Activated CD4-positive, CD25-positive, alpha-beta regulatory T cell (primary cell): ENCODE results near the gene TRIM60.
"Not testable (repeated sequence)": the region's sequence is repeated elsewhere in the genome, so short reads cannot be mapped to it uniquely, and the experiment has no call there.

Experiments
- DNase-seq, 4 experiments: peaks; one replicate each; lab custom pipeline; 2025; lab: John Stamatoyannopoulos, UW

Gene TRIM60

DNA sequence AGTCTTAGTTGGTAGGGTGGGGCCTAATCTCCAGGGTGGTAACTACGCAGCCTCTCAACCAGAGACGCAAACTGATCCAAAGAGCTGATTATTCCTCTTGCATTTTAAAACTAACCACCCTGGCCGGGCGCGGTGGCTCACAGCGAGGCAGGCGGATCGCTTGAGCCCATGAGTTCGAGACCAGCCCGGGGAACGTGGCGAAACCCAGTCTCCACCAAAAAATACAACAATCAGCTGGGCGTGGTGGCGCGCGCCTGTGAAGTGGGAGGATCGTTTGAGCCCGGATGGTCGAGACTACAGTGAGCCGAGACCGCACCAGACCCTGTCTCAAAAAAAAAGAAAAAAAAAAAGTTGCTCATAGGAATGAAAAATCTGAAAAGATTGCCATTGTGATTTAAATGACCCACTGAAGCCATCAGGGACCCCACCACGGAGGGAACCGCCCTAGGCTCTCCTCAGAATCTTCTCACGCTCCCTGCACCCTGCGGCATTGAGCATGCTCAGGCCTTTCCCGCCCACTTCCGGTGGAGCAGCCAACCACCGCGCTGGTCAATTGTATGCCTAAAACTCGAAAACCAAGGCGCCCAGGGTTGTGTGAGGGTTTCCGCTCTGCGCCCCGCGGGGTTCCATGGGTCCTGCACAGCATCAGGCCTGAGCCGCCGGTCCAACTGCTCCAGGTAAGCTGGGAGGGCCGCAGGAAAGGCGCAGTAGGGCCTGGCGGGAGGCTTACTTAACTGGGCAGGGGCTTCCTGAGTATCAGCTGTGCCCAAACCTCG lies at the start of gene TRIM60:
TSS of gene TRIM60 (plus strand) at position 564 of the 776 bp plus-strand sequence. CDS start 8,074 bp downstream, outside the sequence.
- DNase-seq, result no peak

DNA sequence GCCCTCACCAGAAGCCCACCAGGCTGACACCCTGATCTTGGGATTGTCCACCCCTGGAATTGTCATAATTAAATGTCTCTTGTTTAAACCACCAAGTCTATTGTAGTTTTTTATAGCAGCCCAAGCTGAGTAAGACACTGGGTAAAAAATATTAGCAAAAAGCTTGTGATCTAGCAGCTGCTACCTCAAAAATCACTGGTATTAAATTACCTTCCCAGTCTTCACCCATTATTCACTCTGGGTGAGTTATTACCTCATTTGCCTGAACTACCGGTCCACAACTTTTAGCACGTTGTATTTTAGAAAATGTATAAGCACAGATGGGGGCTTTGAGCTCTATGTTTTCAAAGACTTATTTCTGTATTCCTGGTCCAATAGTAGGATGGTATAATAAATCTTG lies 42.3 kb upstream of the TRIM60 start:
- no peak for DNase-seq

DNA sequence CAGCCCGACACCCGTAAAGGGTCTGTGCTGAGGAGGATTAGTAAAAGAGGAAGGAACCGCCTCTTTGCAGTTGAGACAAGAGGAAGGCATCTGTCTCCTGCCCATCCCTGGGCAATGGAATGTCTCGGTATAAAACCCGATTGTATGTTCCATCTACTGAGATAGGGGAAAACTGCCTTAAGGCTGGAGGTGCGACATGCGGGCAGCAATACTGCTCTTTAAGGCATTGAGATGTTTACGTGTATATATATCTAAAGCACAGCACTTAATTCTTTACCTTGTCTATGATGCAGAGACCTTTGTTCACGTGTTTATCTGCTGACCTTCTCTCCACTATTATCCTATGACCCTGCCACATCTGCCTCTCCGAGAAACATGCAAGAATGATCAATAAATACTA lies 41.0 kb upstream of the TRIM60 start:
- not testable (repeated sequence) for DNase-seq

DNA sequence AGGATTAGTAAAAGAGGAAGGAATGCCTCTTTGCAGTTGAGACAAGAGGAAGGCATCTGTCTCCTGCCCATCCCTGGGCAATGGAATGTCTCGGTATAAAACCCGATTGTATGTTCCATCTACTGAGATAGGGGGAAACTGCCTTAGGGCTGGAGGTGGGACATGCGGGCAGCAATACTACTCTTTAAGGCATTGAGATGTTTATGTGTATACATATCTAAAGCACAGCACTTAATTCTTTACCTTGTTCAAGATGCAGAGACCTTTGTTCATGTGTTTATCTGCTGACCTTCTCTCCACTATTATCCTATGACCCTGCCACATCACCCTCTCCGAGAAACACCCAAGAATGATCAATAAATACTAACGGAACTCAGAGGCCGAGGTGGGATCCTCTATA lies 35.7 kb upstream of the TRIM60 start:
- DNase-seq, result not testable (repeated sequence)

DNA sequence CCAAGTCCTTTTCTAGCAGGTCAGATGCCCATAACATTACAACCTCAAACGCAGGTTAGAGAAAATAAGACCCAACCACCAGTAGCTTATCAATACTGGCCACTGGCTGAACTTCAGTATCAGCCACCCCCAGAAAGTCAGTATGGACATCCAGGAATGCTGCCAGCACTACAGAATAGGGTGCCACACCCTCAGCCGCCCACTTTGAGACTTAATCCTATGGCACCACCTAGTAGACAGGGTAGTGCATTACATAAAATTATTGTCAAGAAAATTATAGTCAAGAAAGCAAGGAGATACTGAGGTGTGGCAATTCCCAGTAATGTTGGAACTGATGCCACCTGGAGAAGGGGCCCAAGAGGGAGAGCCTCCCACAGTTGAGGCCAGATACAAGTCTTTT lies 34.5 kb upstream of the TRIM60 start:
- DNase-seq, result no peak

DNA sequence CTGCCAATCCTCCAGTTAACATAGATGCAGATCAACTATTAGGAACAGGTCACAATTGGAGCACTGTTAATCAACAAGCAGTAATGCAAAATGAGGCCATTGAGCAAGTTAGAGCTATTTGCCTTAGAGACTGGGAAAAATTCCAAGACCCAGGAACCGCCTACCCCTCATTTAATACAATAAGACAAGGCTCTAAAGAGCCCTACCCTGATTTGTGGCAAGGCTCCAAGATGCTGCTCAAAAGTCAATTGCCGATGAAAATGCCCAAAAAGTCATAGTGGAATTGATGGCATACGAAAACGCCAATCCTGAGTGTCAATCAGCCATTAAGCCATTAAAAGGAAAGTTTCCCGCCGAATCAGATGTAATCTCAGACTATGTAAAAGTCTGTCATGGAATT lies 33.9 kb upstream of the TRIM60 start:
- no peak for DNase-seq

DNA sequence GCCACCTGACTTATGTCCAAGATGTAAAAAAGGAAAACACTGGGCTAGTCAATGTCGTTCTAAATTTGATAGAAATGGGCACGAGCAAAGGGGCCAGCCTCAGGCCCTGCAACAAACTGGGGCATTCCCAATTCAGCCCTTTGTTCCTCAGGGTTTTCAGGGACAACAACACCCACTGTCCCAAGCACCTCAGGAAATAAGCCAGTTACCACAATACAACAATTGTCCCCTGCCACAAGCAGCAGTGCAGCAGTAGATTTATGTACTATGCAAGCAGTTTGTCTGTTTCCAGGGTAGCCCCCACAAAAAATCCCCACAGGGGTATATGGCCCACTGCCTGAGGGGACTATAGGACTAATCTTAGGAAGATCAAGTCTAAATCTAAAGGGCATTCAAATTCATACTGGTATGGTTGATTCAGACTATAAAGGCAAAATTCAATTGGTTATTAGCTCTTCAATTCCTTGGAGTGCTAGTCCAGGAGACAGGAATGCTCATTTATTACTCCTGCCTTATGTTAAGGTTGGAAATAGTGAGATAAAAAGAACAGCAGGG lies 33.2 kb upstream of the TRIM60 start:
- DNase-seq, result not testable (repeated sequence)

DNA sequence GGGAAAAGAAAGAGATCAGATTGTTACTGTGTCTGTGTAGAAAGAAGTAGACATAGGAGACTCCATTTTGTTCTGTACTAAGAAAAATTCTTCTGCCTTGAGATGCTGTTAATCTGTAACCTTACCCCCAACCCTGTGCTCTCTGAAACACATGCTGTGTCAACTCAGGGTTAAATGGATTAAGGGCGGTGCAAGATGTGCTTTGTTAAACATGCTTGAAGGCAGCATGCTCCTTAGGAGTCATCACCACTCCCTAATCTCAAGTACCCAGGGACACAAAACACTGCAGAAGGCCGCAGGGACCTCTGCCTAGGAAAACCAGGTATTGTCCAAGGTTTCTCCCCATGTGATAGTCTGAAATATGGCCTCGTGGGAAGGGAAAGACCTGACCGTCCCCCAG lies 29.8 kb upstream of the TRIM60 start:
- DNase-seq, result not testable (repeated sequence)

DNA sequence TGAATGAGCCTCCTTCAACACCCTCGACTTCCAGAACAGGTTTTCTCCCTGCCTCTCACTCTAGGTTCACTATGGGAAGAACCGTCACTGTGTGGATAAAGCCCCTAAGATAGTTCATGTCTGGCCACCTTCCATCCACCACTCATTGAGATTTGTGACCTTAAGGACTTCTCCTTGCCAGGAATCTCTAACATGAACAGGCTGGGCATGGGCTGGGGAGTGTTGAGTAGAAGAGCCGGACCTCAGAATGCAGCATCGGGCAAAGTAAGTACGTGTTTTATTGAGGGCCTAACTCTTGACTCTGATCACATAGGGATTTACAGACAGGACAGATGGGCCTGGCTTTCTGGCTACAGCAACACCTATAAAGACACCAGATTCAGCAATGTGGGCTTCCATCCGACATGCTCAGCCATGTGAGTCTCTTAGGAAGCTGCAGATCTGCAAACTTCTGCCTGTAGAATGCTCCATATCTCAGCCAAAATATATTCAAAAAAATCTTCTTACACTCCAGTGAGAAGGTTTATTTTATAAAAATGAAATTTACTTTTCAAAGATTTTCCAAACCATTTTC lies 26.4 kb upstream of the TRIM60 start:
- no peak for DNase-seq

DNA sequence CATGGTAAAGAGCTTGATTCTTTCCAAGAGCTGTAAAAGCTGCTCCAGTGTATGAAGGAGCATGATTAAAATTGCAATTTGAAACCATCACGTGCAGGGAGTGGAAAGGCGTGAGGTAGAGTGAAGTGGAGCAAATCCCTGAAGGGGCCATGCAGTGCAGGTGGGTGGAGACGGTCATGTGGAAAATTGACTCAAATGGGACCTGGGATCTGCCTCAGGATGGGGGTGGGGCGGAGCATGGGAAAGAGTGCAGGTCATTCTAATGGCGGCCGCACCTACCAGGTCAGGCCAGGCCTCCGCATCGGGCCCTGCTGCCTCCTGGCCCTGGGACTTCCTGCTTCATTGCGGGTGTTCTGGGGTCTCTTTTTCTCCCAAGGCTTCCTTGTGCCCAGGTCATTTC lies 25.3 kb upstream of the TRIM60 start:
- DNase-seq, result no peak

DNA sequence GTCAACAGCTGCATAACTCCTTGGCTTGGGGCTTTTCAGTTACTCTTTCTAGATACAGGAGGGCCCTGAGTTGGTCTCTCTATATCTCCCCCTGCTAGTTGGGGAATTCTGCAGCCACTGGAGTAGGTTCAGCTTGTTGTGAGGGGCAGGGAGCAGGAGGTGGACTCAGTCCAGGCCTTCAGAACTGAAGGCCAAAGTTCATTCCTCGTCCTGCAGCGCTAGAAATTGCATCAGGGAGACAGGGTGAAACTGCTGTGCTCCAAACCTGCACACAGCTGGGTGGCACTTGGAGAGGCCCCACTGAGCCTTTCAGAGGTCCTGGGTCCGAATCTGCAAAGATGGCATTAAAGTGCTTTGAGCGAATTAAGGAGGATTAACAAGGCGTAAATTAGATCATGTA lies 24.9 kb upstream of the TRIM60 start:
- no peak for DNase-seq

DNA sequence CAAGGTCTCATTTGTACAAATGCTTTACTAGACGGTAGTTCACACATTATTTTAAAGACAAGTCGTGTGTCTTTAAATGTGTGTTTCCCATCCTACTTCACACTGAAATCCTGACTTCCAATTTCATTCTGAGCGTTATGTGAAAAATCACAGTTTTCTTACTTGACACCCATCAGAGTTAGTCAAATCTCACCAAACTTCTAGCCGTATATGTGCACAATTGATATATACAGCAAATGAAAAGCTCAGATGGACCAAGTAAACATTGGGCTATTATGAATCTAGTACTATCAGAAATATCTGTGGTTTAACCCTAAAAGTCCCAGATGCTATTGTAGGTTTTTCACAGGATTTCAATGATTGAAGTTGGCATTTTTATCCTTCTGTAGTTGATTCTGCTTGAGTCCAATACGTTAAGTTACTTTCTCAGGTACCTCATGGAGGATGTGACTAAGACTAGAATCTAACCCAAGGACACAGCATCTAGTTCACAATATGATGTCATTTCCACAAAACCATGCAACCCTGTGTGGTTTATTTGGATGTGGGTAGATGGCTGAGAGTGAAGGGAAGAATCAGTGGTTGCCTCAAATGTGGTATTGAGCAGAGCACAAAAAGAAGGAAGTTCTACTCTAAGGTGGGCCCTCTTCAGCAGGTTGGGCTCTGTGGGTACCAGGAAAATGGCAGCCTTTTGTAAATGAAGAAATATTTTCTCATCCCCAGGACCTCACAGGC lies 22.1 kb upstream of the TRIM60 start:
- no peak for DNase-seq

DNA sequence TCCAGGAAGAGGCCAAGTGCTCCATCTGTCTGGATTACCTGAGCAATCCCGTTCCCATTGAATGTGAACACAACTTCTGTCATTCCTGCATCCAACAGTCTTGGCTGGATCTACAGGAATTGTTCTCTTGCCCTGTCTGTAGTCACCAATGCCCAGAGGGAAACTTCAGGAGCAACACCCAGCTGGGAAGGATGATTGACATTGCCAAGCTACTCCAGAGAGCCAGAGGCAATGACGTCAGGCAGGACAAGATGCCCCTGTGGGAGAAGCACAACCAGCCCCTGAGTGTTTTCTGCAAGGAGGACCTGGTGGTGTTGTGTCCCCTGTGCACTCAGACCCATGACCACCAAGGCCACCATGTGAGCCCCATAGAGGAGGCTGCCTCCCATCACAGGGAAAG lies 21.3 kb upstream of the TRIM60 start:
- no peak for DNase-seq

DNA sequence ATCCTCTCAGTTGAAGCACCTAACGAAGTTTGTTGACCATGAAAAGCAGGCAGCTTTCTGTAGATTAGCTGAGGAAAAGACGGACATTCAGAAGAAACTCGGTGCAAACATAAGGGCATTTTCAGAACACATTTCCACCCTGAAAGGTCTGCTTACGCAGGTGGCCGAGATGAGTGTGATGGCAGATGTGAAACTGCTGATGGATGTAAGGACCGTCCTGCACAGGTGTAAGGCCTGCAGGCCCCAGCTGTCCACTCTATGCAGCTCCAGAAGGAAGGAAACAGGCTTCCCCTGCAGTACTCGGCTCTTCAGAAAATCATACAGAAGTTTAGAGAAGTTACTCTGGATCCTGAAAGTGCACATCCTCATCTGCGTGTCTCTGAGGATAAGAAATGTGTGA lies 20.8 kb upstream of the TRIM60 start:
- no peak for DNase-seq

DNA sequence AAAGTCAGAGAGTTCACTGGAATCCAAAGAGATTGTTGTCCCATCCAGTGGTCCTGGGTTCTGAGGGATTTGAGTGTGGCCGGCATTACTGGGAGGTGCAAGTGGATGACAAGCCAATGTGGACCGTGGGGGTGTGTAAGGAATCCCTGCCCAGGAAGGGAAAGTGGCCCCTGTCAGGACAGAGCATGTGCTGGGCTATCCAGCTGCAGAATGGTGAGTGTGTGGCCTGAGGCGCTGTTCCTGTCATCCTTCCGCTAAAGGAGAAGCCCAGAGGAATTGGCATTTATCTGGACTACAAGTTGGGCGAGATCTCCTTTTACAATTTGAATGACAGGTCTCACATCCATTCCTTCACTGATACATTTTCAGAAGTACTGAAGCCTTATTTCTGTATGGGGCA lies 20.4 kb upstream of the TRIM60 start:
- no peak for DNase-seq

DNA sequence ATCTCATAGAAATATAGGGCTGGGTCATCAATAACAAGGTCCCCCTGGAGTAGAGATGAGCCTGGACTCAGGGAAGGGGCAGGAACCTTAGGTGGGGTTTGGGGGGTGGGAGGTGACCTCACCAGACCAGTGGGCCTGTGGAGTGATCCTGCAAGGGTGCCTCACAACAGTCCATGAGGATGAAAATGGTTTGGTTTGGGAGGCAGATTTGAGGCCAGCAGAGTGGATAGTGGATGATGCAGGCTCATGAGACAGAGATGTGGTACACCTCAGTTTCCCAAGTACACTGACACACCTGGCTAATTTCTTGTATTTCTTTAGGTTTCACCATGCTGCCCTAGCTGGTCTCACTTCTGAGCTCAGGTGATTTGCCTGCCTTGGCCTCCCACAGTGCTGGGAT lies 18.1 kb upstream of the TRIM60 start:
- no peak for DNase-seq

DNA sequence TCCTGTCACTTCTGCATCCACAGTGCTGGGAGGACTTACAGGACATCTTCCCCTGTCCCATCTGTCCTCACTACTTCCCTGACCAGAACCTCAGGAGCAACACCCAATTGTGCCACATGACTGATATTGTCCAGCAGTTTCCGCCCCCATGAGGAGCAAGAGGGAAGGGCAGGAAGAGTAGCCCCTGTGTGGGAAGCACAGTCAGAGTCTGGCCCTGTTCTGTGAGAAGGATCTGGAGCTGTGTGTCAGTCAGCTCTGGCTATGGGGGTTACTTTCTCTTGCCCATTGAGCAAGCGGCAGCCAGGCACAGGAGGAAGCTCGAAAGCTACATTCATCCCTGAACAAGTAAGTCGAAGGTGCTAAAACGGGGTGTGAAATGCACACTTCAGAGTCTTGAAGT lies 14.8 kb upstream of the TRIM60 start:
- no peak for DNase-seq

DNA sequence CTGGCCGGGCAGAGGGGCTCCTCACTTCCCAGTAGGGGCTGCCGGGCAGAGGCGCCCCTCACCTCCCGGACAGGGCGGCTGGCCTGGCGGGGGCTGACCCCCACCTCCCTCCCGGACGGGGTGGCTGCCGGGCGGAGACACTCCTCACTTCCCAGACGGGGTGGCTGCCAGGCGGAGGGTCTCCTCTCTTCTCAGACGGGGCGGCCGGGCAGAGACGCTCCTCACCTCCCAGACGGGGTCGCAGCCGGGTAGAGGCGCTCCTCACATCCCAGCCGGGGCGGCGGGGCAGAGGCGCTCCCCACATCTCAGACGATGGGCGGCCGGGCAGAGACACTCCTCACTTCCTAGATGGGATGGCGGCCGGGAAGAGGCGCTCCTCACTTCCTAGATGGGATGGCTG lies 11.8 kb upstream of the TRIM60 start:
- not testable (repeated sequence) for DNase-seq

DNA sequence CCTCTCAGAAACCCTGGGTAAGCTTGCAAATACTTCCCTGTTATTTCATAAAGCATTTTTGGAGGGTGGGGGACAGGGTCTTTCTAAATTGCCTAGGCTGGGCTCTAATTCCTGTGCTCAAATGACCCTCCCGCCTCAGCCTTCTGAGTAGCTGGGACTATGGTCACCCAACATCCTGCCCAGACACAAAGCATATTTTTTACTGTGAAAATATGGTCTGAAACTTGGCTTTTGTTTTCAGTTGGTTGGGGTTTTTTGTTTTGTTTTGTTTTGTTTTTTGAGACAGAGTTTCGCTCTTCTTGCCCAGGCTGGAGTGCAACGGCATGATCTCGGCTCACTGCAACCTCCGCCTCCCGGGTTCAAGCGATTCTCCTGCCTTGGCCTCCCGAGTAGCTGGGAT lies 6.0 kb upstream of the TRIM60 start:
- not testable (repeated sequence) for DNase-seq

DNA sequence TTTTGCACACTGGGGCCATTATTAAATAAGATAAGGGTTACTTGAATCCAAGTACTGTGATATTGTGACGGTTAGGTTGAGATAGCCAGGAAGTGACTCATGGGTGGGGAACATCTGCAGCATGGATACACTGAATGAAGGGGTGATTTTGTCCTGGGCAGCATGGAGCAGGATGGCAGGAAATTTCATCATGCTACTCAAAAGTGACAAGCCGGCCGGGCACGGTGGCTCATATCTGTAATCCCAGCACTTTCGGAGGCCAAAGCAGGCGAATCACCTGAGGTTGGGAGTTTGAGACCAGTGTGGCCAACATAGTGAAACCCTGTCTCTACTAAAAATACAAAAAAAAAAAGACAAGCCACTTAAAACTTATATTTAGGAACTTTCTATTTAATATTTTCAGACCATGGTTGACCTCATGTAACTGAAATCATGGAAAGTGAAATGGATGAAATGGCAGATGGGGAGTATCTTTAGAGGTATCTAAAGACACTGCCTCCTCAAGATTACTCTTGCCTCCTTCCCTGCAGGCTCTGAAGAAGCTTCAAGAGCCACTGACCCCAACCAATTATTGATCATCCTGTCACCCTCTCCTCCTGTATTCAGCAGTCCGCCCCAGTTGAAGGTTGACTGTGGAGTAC lies 3.9 kb upstream of the TRIM60 start:
- DNase-seq, result no peak

DNA sequence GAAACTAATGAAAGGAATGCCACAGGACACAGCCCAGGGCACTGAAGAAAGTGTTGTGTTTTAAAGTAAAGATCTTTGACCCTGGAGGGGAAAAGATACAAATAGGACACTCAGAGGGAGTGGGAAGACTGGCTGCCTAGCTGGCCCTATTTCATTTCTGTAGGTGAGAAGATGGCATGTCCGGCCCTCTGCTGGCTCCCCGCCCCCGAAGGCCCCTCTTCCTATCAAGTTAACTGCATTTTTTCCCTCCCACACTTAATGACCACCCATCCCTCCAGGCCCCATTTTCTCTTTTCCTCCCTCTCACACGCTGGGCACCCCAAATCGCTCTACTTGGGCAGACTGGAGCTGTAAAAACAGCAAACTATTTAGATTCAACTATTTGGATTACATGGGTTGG lies 16.4 kb downstream of the TRIM60 start:
- DNase-seq, result no peak

DNA sequence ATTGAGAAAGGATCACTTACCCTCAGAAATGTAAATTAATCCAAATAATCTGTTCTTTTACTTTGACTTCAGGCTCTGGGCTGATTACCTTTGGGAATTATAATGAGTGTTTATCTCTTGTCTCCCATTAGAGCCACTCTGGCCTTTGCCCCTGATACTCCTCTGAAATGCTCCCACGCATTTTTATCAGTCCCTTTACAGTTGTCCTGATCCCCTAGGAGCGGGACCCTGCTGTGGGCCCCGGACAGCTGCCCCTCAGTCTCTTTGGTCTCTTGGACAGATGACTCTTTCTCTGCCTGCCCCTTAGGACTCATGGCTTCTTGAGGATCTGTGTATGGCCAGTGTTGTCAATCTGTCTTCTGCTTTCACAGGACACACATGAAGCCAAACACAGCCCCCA lies 20.8 kb downstream of the TRIM60 start:
- DNase-seq, result no peak
